ENCODE measurements around the gene TCF12.

The TCF12 gene

GRCh38 chr15:56918046-56918938, at the start of gene TCF12:
Gene TCF12, plus strand, starts transcription at chr15:56918644. Its CDS starts 1,270 bp downstream, at chr15:56919914.
- peak; percentile 98 for DNase-seq

- no peak for DNase-seq
These were observed 48.9 kb upstream of the TCF12 start for GRCh38 chr15:56869573-56869972.

GRCh38 chr15:56871185-56871584, 47.3 kb upstream of the TCF12 start:
- no peak for DNase-seq

DNA sequence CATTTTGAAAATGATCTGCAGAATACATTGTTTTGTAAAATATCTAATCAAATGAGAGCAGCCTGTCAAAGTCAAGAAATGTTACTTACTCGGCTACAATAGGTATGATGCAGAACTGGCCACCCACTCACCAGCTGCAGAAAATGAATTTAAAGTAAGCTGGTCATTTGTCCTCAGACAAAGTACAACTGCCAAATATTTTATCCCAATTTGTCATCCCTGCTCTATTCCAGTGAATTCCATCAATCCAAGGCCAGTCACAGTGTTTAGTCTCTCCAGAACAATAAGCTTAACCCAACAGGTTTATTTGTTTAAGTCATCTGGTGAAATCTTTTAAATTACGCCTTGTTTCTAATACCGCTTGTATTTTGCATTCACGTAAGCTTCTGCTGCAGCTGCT, 46.6 kb upstream of the TCF12 start:
- no peak for DNase-seq

DNA sequence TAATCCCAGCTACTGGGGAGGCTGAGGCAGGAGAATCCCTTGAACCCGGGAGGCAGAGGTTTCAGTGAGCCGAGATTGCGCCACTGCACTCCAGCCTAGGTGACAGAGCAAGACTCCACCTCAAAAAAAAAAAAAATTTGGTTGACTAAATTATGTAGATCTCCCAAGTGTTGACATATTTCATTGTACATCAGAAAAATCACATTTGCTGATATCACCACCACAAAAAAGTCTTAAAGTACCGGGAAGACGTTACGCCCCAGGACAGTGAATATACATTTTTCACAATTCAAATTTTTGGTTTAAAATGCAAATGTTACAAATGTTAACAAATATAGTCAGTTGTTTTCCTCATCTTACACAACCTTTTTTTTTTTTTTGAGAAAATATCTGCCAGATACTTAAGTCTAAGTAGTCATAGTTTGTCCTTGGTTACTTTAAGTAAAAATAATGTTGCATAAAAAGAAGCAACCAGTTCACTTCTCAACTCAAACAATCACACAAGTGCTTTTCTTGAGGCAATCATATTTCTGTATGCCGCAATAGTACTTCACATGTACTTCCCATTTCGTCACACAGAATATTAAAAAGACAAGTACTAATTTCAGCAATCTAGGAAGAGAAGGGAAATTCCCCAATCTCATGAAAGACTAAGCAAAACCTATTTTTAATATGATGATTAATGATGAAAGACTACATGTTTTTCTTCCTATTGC, 41.0 kb upstream of the TCF12 start:
- no peak for DNase-seq

GRCh38 chr15:56879502-56879901, 38.9 kb upstream of the TCF12 start:
- no peak for DNase-seq

DNA sequence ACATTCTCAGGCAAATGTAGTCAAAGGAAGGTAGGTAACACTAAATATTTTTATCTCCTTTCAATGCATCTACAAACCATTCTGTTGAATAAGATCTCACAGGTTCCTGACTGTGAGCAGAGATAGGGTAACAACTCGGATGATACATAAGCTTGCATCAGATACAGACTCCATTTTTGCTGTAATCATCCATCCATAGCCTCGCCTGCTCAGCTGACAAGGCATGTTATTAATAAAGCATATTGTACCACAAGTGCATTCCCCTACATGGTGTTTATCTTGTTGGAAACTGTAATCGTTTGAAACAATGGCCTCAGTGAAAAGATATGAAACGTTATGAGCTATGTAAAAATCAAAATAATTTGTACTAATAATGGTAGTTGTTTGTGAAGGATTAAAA, 35.4 kb upstream of the TCF12 start:
- DNase-seq: no peak

DNA sequence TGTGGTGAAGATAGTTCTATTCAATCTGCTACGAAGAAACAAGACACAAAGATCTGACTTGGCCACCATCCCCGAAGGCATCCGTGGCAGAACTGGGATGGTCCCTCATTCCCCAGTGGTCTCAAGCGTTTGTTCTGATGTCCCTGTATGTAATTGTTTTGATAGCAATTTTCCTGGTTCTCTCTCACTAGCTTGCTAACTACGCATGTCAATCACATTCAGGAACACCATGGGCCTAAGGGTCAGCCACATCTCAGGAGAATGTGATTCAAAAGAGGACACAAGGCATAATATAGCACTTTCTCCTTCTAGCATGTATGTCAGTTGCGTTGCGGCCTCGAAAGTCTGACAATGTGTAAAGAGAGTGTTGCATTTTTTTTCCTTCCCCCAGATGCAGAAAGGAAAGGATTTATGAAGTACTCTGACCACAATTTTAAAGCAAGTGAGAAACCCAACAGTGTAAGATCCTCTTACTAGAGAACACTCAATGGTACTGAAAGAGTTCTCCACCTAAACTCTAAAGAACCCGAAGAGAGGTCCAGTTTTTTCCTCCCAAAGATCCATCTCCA, 32.0 kb upstream of the TCF12 start:
- peak; percentile 18 for DNase-seq

DNA sequence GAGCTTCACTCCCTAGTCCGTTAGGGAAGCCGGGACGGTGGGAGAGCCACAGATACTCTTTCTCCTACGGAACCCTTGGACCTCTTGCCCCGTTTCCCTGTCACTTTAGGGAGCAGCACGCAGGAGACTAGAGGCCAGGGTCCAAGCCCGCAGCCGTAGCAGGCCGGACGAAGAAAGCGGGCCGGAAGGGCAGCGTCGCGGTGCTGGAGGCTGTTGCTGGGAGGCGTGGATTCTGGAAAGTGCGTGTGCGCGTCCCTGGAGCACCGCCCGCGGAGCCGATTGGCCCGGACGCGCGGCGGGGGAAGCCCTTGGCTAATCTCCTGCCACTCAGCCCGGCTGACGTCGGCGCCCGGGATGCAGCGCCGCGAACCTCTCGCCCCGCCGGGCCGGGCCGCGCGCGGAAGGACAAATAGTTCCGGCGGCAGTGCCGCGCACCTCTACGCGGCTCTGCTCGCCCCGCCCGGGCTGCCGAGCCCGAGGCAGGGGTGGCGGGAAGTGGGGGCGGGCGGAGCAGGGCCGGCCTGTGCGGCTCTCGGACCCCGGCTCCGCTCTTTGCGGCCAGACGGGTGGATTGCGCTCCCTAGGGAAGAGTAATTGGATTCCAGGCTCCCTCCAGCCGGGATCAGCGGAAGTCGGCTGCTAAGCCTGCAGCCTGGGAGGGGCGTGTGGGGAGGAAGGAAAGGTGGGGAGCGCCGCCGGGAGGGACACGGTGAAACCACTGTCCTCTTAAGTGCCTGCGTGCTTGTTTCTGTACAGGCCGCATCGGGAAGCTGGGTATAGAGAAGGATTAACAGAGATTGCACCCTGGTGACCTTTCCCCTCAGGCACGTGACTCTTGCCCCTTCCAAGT, 31.3 kb upstream of the TCF12 start:
- DNase-seq: peak; percentile 97

DNA sequence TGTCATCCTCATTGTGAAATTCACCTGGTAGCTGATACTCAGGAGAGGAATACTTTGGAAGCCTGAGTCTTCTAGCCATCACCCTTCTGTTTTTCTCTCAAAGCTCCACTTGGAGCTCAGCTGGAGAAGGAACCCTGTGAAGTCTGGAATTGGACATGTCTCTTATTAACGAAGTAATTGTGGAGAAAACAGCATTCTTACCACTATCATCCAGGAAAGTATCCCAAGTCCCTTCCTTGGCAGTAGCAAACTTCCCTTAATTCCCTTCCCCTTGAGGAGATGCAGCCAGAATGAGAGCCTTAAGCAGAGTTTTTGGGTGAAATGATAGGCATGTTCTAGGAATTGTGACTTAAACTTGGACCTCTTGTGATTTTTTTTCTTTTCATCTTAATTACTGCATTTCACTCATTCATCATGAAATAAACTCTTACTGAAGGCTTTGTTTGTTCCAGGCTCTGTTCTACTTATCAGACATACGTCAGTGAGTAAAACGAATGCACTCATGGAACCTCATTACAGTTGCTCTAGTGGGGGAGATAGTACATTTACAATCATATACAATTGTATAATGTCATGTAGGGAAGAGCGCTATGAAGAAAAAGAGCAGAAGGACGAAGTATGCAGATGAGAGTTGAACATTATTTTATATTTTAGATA, 30.5 kb upstream of the TCF12 start:
- DNase-seq: no peak

DNA sequence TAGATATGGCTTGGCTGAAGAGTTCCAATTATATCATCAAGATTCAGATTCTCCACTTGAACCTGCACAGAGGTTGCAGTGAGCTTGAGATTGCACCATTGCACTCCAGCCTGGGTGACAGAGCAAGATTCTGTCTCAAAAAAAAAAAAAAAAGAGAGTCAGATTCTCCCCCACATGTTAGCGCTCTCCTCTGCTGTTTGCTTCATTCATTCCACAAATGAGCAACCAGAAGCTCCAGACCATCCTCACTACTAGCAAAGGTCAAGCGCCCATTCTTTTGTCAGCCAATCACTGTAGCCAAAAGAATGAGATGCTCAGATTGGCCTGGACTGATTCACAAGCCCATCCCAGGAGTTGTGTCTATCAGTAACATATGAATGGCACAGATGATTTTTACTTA, 28.4 kb upstream of the TCF12 start:
- no peak for DNase-seq

- no peak for DNase-seq
These were observed 26.5 kb upstream of the TCF12 start for GRCh38 chr15:56891852-56892440.

DNA sequence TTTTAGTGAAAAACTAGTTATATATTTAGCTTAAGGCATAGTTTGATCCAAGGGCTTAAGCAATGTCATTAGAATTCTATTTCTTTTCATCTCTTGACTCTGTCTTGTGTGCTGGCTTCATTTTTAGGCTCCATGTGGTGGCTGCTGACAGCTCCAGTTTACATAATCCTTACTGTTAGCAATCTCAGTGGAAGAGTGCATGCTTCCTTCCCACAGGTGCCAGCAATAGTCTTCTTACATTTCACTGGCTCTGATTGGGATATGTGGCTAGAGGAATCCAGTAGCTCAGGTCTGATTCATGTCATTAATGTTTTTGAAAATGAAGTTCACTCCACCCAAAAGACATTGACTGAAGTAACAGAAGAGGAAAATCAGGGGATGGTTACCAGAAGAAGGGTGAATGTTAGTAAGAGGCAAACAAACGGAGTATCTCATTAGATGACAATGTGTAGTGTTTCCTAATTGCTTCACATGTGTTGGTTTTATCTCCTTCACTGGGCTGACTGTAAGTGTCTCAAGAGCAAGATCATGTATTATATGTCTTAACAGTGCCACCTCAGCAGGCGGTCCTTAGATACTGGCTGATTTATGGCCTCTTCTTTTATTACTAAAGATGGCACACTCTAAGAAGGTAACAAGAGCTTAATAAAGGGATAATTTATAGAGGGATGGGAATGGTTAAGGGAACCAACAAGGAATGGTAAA, 25.6 kb upstream of the TCF12 start:
- no peak for DNase-seq

- no peak for DNase-seq
These were observed 25.1 kb upstream of the TCF12 start for GRCh38 chr15:56893364-56893678.

DNA sequence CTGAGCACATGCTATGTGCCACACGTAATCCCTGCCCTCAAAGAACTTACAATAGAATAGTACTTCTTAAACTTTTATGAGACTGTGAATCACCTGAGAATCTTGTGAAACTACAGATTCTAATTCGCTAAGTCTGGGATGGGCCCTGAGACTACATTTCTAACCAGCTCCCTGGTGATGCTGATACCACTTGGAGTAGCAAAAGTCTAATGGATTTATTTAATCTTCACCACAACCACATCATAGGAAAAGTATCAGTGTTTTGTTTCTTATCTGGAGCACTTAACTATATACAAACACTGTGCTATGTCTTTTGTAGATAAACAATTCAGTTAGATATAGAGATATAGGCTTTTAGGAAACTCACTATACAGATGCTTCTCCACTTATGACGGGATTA, 23.8 kb upstream of the TCF12 start:
- DNase-seq: no peak

GRCh38 chr15:56901931-56902330, 16.5 kb upstream of the TCF12 start:
- no peak for DNase-seq

- no peak for DNase-seq
These were observed 11.7 kb upstream of the TCF12 start for GRCh38 chr15:56906766-56907165.

GRCh38 chr15:56910801-56911200, 7.6 kb upstream of the TCF12 start:
- DNase-seq: no peak

GRCh38 chr15:56913241-56913640, 5.2 kb upstream of the TCF12 start:
- DNase-seq: no peak

- DNase-seq: no peak
These were observed 4.8 kb upstream of the TCF12 start for GRCh38 chr15:56913670-56914069.

DNA sequence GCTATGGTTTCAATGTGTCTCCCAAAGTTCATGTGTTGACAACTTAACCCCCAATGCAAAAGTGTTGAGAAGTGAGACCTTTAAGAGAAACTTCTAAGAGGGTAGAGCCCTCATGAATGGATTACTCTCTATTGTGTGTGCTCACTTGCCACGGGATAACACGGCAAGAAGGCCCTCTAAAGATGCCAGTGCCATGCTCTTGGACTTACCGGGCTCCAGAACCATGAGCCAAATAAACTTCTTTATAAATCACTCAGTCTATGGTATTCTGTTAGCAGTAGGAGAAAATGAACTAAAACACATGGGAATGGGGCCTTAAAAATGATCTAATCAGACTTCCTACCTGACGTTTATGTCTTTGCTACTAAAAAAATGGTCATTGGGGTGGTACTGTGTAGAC, 2.6 kb upstream of the TCF12 start:
- no peak for DNase-seq

Data from right hindlimb (tissue), 1 donor.